Measurements from ENCODE around the gene SCYL1. TPM values are rescaled to one million over a fixed set of nuclear protein-coding genes. Genes with fewer than 3 reads are reported as not detected.

The SCYL1 gene
- total RNA-seq (2022; extraction: Qiagen RNA extraction; ENCODE audit: low read depth), result 49.8 to 64.2 TPM (median 61.8 TPM) in 5 replicates

DNA sequence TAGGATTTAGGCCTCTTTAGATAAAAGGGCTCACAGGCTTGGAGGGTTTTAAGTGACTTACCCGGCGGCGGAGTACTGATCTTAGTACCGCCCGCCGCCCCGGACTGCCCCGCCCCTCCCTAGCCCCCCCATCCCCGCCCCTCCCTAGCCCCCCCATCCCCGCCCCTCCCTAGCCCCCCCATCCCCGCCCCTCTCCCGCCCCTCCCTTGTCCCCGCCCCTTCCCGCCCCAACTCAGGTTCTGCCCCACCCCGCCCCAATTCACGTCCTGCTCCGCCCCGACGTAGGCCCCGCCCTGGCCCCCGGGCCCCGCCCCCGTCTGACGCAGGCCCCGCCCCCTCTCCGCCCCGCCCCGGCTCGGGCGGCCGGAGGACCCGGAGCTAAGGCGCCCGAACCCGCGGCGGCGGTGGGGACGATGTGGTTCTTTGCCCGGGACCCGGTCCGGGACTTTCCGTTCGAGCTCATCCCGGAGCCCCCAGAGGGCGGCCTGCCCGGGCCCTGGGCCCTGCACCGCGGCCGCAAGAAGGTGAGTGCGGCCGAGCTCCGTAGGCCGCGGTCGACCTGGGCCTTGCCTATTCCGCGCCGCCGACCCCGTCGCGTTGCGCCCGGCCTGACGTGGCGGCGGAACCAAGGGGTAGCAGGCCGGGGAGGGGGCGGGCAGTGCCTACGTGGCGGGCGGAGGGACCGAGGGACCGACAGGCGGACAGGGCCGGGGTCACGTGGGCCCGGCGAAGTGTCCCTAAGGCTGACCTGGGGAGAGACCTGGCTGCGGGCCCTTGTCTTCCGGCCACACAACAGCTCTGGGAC is at the start of gene SCYL1:
SCYL1 (plus strand) TSS at position 343 of the 805 bp plus-strand sequence; CDS start at position 414, 71 bp downstream.

DNA sequence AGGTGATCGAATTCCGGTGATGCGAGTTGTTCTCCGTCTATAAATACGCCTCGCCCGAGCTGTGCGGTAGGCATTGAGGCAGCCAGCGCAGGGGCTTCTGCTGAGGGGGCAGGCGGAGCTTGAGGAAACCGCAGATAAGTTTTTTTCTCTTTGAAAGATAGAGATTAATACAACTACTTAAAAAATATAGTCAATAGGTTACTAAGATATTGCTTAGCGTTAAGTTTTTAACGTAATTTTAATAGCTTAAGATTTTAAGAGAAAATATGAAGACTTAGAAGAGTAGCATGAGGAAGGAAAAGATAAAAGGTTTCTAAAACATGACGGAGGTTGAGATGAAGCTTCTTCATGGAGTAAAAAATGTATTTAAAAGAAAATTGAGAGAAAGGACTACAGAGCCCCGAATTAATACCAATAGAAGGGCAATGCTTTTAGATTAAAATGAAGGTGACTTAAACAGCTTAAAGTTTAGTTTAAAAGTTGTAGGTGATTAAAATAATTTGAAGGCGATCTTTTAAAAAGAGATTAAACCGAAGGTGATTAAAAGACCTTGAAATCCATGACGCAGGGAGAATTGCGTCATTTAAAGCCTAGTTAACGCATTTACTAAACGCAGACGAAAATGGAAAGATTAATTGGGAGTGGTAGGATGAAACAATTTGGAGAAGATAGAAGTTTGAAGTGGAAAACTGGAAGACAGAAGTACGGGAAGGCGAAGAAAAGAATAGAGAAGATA is 25.7 kb upstream of the SCYL1 start, which contains the start of gene MALAT1:
MALAT1 (plus strand) TSS at position 69 of the 736 bp plus-strand sequence.

DNA sequence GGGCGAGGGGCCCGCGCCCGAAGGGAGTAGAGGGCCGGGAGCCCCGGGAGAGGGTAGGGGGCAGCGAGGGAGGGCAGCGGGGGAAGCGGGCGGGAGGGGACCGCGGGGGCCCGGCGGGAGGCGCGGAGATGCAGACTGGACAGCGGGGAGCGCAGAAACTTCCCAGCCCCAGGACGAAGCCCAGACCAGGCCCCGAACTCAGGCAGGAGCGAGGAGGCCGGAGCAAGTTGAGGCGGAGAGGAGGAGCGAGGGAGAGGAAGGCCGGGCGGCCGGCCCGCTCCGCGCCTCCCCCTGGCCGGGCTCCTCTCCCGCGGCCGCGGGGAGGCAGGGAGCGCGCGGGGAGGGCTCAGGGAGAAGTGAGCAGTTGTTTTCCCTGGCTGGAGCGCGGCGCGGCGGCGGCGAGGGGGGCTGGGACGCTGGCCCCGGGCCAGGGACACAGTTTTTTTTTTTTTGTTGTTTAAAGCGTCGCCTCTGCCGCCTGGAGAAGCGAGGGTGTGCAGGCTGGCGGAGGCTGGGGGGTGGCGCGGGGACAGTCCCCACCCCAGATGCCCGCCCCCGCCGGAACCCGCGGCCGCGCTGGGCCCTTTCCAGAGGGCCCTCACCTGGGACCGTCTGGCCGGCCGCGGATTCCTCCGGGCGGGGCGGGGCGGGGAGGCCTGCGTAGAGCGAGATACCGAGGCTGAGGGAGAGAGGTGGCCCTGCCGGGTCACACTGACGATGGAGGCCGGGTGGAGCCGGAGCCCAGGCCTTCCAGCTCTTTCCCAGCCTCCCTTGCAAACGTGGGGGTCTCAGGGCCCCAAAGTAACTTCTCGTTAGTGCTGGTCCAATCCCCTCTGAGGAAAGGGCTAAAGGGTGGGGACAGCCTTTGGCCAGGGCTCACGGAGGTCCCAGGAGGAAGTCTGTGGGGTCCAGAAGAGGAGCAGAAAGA is 33.4 kb downstream of the SCYL1 start, which contains the start of gene LTBP3:
LTBP3 (minus strand) TSS at position 358 of the 928 bp plus-strand sequence. CDS start 400 bp downstream, outside the sequence.

DNA sequence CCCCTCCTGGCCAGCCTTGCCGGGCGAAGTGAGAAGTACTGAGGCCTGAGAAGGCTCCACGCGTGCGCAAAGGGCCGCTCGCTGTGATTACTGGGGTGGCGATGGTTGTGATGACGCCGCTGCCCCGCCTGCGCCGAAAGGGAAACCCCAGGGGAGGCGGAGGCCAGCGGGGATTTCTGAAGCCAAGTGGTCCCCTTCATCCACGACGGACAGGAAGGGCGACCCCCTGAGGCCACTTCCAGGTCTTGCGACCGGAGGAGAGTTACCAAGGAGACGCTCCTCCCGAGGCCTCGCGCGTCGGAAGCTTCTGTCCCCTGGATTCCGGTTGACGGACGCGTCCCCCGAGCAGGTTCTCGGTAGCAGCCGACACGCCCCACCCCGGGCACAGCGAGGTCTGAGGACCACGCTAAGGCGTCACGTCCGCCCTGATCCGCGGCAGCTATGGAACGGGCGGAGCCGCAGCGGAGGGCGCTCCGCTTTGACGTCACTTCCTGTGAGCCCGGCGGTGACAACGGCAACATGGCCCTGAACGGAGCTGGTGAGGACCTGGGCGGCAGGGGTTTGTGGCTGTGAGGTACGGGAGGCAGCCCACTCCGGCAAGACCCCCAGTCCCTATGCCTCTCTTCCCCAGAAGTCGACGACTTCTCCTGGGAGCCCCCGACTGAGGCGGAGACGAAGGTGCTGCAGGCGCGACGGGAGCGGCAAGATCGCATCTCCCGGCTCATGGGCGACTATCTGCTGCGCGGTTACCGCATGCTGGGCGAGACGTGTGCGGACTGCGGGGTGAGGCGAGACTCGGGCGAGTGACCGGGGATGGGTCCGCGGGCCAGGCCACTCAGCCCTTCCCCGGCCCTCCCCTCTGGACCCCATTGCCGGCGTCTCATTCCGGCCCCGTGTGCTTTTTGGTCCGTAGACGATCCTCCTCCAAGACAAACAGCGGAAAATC is 45.4 kb downstream of the SCYL1 start, which contains the start of gene ZNRD2:
ZNRD2 (plus strand) TSS at position 505 of the 946 bp plus-strand sequence; CDS start at position 520, 15 bp downstream.

DNA sequence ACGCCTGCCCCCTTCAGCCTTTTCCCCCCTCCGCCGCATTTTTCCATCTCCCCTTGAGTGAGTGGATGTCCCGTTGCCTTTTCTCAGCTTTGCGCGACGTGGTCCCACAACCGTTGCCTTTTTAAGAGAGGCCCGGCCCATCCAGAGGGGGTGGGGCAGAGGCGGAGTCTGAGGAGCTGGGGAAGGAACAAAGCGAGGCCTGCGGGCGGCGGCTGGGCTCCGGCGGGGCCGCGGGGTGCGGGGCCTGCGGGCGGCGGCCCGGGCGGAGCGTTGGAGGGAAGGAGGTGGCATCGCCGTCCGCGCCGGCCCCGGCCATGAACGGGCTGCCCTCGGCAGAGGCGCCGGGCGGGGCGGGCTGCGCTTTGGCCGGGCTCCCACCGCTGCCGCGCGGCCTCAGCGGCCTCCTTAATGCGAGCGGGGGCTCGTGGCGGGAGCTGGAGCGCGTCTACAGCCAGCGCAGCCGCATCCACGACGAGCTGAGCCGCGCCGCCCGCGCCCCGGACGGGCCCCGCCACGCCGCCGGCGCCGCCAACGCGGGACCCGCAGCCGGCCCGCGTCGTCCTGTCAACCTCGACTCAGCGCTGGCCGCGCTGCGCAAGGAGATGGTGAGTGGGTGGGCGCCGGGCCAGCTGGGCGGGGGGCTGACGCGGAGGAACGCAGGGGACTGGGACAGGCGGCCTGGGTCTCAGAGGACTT is 47.6 kb downstream of the SCYL1 start, which contains the start of gene FAM89B:
FAM89B (plus strand) TSS at position 183 of the 696 bp plus-strand sequence; CDS start at position 315, 132 bp downstream.

DNA sequence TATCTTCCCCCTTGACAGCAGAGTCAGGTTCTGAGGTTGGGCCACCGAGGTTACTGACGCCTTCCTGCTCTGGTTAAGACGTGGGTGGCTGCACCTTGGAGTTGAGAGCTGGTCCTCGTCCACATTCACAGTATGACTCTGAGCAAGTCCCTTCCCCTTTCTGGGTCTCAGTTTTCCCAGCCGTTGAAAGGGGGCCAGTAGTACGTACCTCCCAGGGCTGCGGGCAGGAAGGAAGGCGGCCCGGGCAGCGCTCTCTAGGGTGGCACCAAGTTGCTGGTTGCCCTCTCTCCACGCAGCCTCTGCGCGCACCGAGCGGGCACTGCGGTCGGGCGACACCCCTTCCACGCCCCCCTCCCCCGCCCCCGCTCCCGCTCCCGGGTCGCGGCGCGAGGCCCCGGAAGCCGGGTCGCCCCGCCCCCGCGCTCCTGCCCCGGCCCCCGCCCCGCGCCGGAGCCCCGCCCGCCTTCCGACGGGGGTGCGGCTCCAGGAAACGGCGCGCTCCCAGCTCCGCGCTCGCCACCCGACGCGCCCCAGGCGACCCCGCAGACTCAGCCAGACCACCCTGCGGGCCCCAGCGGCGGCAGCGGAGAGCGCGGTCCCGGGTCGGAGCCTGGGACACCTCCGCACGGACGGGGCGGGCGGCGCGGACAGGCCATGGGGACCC is 50.8 kb downstream of the SCYL1 start, which contains the start of gene EHBP1L1:
EHBP1L1 (plus strand) TSS at position 486 of the 664 bp plus-strand sequence. CDS start 250 bp downstream, outside the sequence.

Other genes with a start within 250 kb of the SCYL1 start
- gene CDC42EP2, start 210.2 kb upstream of the SCYL1 start, total RNA-seq (2022; extraction: Qiagen RNA extraction; ENCODE audit: low read depth), result 13.5 to 17.6 TPM (median 14.3 TPM) in 5 replicates
- gene DPF2, start 191.2 kb upstream of the SCYL1 start, total RNA-seq (2022; extraction: Qiagen RNA extraction; ENCODE audit: low read depth), result 38.8 to 43.9 TPM (median 41.9 TPM) in 5 replicates
- 0.72 to 1.1 TPM (median 0.91 TPM) in 5 replicates for gene TIGD3, start 170.3 kb upstream of the SCYL1 start, total RNA-seq (2022; extraction: Qiagen RNA extraction; ENCODE audit: low read depth)
- gene SLC25A45, start 142.4 kb upstream of the SCYL1 start, total RNA-seq (2022; extraction: Qiagen RNA extraction; ENCODE audit: low read depth), result 9.9 to 13.7 TPM (median 10.5 TPM) in 5 replicates
- 42.3 to 55.3 TPM (median 49.6 TPM) in 5 replicates for gene FRMD8, start 138.4 kb upstream of the SCYL1 start, total RNA-seq (2022; extraction: Qiagen RNA extraction; ENCODE audit: low read depth)
- gene NEAT1, start 102.3 kb upstream of the SCYL1 start, total RNA-seq (2022; extraction: Qiagen RNA extraction; ENCODE audit: low read depth), result 153 to 258 TPM (median 188 TPM) in 5 replicates
- 39.4 to 90.9 TPM (median 58.6 TPM) in 5 replicates for gene MALAT1, start 26.0 kb upstream of the SCYL1 start, total RNA-seq (2022; extraction: Qiagen RNA extraction; ENCODE audit: low read depth)
- 98.2 to 144 TPM (median 118 TPM) in 5 replicates for gene LTBP3, start 33.3 kb downstream of the SCYL1 start, total RNA-seq (2022; extraction: Qiagen RNA extraction; ENCODE audit: low read depth)
- gene ZNRD2, start 45.4 kb downstream of the SCYL1 start, total RNA-seq (2022; extraction: Qiagen RNA extraction; ENCODE audit: low read depth), result 70.0 to 81.9 TPM (median 77.0 TPM) in 5 replicates
- gene FAM89B, start 47.5 kb downstream of the SCYL1 start, total RNA-seq (2022; extraction: Qiagen RNA extraction; ENCODE audit: low read depth), result 25.5 to 56.2 TPM (median 53.5 TPM) in 5 replicates
- gene EHBP1L1, start 51.0 kb downstream of the SCYL1 start, total RNA-seq (2022; extraction: Qiagen RNA extraction; ENCODE audit: low read depth), result 30.8 to 48.3 TPM (median 46.0 TPM) in 5 replicates
- 0.45 to 1.1 TPM (median 0.59 TPM) in 5 replicates for gene KCNK7, start 70.7 kb downstream of the SCYL1 start, total RNA-seq (2022; extraction: Qiagen RNA extraction; ENCODE audit: low read depth)
- gene MAP3K11, start 89.1 kb downstream of the SCYL1 start, total RNA-seq (2022; extraction: Qiagen RNA extraction; ENCODE audit: low read depth), result 36.8 to 60.0 TPM (median 53.5 TPM) in 5 replicates
- gene PCNX3, start 90.7 kb downstream of the SCYL1 start, total RNA-seq (2022; extraction: Qiagen RNA extraction; ENCODE audit: low read depth), result 28.5 to 41.2 TPM (median 36.9 TPM) in 5 replicates
- gene SIPA1, start 113.0 kb downstream of the SCYL1 start, total RNA-seq (2022; extraction: Qiagen RNA extraction; ENCODE audit: low read depth), result 8.2 to 22.4 TPM (median 21.4 TPM) in 5 replicates
- 66.9 to 84.3 TPM (median 79.5 TPM) in 5 replicates for gene RELA, start 137.8 kb downstream of the SCYL1 start, total RNA-seq (2022; extraction: Qiagen RNA extraction; ENCODE audit: low read depth)
- gene KAT5, start 187.2 kb downstream of the SCYL1 start, total RNA-seq (2022; extraction: Qiagen RNA extraction; ENCODE audit: low read depth), result 38.5 to 51.3 TPM (median 50.2 TPM) in 5 replicates
- gene RNASEH2C, start 195.7 kb downstream of the SCYL1 start, total RNA-seq (2022; extraction: Qiagen RNA extraction; ENCODE audit: low read depth), result 32.5 to 54.6 TPM (median 48.4 TPM) in 5 replicates